GM23338 (cell line): ENCODE data around the gene RXRB.

Source experiments
- CREB1 ChIP-seq: fragments of 250-450 bp; sonication (Bioruptor Pico); IDR thresholded peaks from 2 replicates; pipeline ENCODE4 v1.5.0; 2020; ENCODE audit warnings: low read depth, mild to moderate bottlenecking, moderate library complexity
- EZH2 ChIP-seq: fragments of 200-600 bp; sonication (generic); IDR thresholded peaks from one replicate; pipeline ENCODE4 v1.8.0; 2017; ENCODE audit warnings: antibody characterized with exemption, mild to moderate bottlenecking, low read depth; ENCODE audit not compliant: unreplicated experiment
- EZH2phosphoT487 ChIP-seq: fragments of 200-600 bp; sonication (generic); IDR thresholded peaks from one replicate; pipeline ENCODE4 v1.8.1; 2018; ENCODE audit warnings: antibody characterized with exemption; ENCODE audit not compliant: unreplicated experiment
- JUNB ChIP-seq: IDR thresholded peaks from one replicate; pipeline ENCODE4 v1.6.1; 2016; ENCODE audit warnings: antibody characterized with exemption; ENCODE audit not compliant: unreplicated experiment
- NANOG ChIP-seq: IDR thresholded peaks from 2 replicates; pipeline ENCODE4 v1.6.1; 2016; ENCODE audit warnings: antibody characterized with exemption, borderline replicate concordance
- POLR2AphosphoS5 ChIP-seq: IDR thresholded peaks from 2 replicates; pipeline ENCODE4 v1.6.1; 2016; ENCODE audit warnings: antibody characterized with exemption, low read depth
- STAT1 ChIP-seq: IDR thresholded peaks from one replicate; pipeline ENCODE4 v1.6.1; 2016; ENCODE audit warnings: antibody characterized with exemption; ENCODE audit not compliant: unreplicated experiment
- ZNF114 ChIP-seq: fragments of 250-450 bp; sonication (Bioruptor Pico); IDR thresholded peaks from 2 replicates; pipeline ENCODE4 v1.5.0; 2020; ENCODE audit warnings: mild to moderate bottlenecking, moderate library complexity
- ZNF331 ChIP-seq: fragments of 250-450 bp; sonication (Bioruptor Pico); IDR thresholded peaks from 2 replicates; pipeline ENCODE4 v1.5.0; 2020; ENCODE audit warnings: low read depth, mild to moderate bottlenecking, moderate library complexity
- TF ChIP-seq, protein P1 (sequence below): IDR thresholded peaks from 2 replicates; pipeline ENCODE4 v1.6.1; 2016; ENCODE audit warnings: antibody characterized with exemption
- TF ChIP-seq, protein P2 (sequence below), 2 experiments: fragments of 200-600 bp in 1 of 2; sonication (generic) in 1 of 2; conservative IDR thresholded peaks; 2 replicates each; pipeline versions ENCODE4 v1.5.1 to v1.6.1; 2016 to 2017; ENCODE audit warnings: antibody characterized with exemption in 2 of 2, low read depth in 2 of 2, mild to moderate bottlenecking in 2 of 2, moderate library complexity in 1 of 2
- TF ChIP-seq, protein P3 (sequence below): IDR thresholded peaks from one replicate; pipeline ENCODE4 v1.6.1; 2018; ENCODE audit warnings: antibody characterized with exemption; ENCODE audit not compliant: unreplicated experiment
- TF ChIP-seq, protein P4 (sequence below): fragments of 250-450 bp; sonication (Bioruptor Pico); IDR thresholded peaks from 2 replicates; pipeline ENCODE4 v1.5.0; 2020; ENCODE audit warnings: mild to moderate bottlenecking, moderate library complexity

DNA sequence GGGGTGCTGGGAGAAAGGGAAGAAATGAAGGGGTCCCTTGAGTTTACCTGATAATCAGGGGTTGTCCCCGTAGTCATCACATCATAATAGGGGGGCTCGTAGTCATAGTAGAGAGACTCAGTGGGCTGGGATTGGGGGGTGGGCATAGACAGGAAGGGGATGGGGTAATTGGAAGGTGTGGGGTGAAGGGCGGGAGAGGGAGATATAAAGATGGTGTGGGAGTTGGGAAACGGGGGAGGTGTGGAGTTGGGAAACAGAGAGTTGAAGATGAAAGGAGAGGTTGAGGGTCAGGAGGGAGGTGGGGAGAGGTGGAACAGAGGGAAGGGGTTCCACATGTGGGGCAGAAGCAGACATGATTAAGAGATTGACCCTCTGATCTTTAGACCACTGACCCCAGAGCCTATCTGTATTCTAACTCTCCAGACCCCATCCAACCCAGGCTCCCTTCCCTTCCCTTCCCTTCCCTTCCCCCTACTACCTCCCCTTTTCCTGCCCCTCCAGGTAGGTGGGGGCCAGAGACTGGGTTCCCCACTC, 14.7 kb downstream of the RXRB start:
- TF ChIP-seq, protein P1, sequence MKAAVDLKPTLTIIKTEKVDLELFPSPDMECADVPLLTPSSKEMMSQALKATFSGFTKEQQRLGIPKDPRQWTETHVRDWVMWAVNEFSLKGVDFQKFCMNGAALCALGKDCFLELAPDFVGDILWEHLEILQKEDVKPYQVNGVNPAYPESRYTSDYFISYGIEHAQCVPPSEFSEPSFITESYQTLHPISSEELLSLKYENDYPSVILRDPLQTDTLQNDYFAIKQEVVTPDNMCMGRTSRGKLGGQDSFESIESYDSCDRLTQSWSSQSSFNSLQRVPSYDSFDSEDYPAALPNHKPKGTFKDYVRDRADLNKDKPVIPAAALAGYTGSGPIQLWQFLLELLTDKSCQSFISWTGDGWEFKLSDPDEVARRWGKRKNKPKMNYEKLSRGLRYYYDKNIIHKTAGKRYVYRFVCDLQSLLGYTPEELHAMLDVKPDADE: no peak
- TF ChIP-seq, protein P2, sequence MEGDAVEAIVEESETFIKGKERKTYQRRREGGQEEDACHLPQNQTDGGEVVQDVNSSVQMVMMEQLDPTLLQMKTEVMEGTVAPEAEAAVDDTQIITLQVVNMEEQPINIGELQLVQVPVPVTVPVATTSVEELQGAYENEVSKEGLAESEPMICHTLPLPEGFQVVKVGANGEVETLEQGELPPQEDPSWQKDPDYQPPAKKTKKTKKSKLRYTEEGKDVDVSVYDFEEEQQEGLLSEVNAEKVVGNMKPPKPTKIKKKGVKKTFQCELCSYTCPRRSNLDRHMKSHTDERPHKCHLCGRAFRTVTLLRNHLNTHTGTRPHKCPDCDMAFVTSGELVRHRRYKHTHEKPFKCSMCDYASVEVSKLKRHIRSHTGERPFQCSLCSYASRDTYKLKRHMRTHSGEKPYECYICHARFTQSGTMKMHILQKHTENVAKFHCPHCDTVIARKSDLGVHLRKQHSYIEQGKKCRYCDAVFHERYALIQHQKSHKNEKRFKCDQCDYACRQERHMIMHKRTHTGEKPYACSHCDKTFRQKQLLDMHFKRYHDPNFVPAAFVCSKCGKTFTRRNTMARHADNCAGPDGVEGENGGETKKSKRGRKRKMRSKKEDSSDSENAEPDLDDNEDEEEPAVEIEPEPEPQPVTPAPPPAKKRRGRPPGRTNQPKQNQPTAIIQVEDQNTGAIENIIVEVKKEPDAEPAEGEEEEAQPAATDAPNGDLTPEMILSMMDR (conservative IDR thresholded peaks at IDR 0.05; ENCODE audit: low read depth in 2 of 2): no peak
- TF ChIP-seq EZH2 (no peak), JUNB (no peak), POLR2AphosphoS5 (no peak), EZH2phosphoT487 (no peak), NANOG (no peak), ZNF331 (no peak), STAT1 (no peak), ZNF114 (CRISPR knock-in tag) (no peak), CREB1 (CRISPR knock-in tag) (no peak)
- TF ChIP-seq, protein P3, sequence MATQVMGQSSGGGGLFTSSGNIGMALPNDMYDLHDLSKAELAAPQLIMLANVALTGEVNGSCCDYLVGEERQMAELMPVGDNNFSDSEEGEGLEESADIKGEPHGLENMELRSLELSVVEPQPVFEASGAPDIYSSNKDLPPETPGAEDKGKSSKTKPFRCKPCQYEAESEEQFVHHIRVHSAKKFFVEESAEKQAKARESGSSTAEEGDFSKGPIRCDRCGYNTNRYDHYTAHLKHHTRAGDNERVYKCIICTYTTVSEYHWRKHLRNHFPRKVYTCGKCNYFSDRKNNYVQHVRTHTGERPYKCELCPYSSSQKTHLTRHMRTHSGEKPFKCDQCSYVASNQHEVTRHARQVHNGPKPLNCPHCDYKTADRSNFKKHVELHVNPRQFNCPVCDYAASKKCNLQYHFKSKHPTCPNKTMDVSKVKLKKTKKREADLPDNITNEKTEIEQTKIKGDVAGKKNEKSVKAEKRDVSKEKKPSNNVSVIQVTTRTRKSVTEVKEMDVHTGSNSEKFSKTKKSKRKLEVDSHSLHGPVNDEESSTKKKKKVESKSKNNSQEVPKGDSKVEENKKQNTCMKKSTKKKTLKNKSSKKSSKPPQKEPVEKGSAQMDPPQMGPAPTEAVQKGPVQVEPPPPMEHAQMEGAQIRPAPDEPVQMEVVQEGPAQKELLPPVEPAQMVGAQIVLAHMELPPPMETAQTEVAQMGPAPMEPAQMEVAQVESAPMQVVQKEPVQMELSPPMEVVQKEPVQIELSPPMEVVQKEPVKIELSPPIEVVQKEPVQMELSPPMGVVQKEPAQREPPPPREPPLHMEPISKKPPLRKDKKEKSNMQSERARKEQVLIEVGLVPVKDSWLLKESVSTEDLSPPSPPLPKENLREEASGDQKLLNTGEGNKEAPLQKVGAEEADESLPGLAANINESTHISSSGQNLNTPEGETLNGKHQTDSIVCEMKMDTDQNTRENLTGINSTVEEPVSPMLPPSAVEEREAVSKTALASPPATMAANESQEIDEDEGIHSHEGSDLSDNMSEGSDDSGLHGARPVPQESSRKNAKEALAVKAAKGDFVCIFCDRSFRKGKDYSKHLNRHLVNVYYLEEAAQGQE: no peak
- TF ChIP-seq, protein P4, sequence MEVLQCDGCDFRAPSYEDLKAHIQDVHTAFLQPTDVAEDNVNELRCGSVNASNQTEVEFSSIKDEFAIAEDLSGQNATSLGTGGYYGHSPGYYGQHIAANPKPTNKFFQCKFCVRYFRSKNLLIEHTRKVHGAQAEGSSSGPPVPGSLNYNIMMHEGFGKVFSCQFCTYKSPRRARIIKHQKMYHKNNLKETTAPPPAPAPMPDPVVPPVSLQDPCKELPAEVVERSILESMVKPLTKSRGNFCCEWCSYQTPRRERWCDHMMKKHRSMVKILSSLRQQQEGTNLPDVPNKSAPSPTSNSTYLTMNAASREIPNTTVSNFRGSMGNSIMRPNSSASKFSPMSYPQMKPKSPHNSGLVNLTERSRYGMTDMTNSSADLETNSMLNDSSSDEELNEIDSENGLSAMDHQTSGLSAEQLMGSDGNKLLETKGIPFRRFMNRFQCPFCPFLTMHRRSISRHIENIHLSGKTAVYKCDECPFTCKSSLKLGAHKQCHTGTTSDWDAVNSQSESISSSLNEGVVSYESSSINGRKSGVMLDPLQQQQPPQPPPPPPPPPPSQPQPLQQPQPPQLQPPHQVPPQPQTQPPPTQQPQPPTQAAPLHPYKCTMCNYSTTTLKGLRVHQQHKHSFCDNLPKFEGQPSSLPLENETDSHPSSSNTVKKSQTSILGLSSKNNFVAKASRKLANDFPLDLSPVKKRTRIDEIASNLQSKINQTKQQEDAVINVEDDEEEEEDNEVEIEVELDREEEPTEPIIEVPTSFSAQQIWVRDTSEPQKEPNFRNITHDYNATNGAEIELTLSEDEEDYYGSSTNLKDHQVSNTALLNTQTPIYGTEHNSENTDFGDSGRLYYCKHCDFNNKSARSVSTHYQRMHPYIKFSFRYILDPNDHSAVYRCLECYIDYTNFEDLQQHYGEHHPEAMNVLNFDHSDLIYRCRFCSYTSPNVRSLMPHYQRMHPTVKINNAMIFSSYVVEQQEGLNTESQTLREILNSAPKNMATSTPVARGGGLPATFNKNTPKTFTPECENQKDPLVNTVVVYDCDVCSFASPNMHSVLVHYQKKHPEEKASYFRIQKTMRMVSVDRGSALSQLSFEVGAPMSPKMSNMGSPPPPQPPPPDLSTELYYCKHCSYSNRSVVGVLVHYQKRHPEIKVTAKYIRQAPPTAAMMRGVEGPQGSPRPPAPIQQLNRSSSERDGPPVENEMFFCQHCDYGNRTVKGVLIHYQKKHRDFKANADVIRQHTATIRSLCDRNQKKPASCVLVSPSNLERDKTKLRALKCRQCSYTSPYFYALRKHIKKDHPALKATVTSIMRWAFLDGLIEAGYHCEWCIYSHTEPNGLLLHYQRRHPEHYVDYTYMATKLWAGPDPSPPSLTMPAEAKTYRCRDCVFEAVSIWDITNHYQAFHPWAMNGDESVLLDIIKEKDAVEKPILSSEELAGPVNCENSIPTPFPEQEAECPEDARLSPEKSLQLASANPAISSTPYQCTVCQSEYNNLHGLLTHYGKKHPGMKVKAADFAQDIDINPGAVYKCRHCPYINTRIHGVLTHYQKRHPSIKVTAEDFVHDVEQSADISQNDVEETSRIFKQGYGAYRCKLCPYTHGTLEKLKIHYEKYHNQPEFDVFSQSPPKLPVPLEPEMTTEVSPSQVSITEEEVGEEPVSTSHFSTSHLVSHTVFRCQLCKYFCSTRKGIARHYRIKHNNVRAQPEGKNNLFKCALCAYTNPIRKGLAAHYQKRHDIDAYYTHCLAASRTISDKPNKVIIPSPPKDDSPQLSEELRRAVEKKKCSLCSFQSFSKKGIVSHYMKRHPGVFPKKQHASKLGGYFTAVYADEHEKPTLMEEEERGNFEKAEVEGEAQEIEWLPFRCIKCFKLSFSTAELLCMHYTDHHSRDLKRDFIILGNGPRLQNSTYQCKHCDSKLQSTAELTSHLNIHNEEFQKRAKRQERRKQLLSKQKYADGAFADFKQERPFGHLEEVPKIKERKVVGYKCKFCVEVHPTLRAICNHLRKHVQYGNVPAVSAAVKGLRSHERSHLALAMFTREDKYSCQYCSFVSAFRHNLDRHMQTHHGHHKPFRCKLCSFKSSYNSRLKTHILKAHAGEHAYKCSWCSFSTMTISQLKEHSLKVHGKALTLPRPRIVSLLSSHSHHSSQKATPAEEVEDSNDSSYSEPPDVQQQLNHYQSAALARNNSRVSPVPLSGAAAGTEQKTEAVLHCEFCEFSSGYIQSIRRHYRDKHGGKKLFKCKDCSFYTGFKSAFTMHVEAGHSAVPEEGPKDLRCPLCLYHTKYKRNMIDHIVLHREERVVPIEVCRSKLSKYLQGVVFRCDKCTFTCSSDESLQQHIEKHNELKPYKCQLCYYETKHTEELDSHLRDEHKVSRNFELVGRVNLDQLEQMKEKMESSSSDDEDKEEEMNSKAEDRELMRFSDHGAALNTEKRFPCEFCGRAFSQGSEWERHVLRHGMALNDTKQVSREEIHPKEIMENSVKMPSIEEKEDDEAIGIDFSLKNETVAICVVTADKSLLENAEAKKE: no peak
